H9 (cell line): ENCODE data around the gene ABCG2. TPM values are rescaled to one million over a fixed set of nuclear protein-coding genes. Genes with fewer than 3 reads are reported as not detected.

Source experiments
- DNase-seq: peaks from one replicate; pipeline ENCODE4 v3.0.0-alpha.2; 2017
- H2AFZ ChIP-seq: one replicate; pipeline ENCODE4 v1.6.1; 2013; ENCODE audit warnings: mild to moderate bottlenecking, low read length, control low read depth, moderate library complexity
- H2AK5ac ChIP-seq: 2 replicates; pipeline ENCODE4 v1.6.1; 2013; ENCODE audit warnings: low read length, control low read depth, mixed read lengths; ENCODE audit not compliant: insufficient read length
- H2BK120ac ChIP-seq: one replicate; pipeline ENCODE4 v1.6.1; 2013; ENCODE audit warnings: low read depth, mild to moderate bottlenecking, low read length, control low read depth, inconsistent platforms; ENCODE audit not compliant: poor library complexity, severe bottlenecking
- H2BK12ac ChIP-seq: 2 replicates; pipeline ENCODE4 v1.6.1; 2013; ENCODE audit warnings: low read length, control low read depth, mixed read lengths, low read depth; ENCODE audit not compliant: insufficient read length
- H2BK15ac ChIP-seq: 2 replicates; pipeline ENCODE4 v1.6.1; 2013; ENCODE audit warnings: low read depth, low read length, control low read depth
- H2BK20ac ChIP-seq: one replicate; pipeline ENCODE4 v1.6.1; 2013; ENCODE audit warnings: low read depth, mild to moderate bottlenecking, low read length, control low read depth, inconsistent platforms; ENCODE audit not compliant: poor library complexity, severe bottlenecking
- H2BK5ac ChIP-seq: 2 replicates; pipeline ENCODE4 v1.6.1; 2013; ENCODE audit warnings: low read length, control low read depth, mixed read lengths; ENCODE audit not compliant: insufficient read length
- H3K14ac ChIP-seq: 2 replicates; pipeline ENCODE4 v1.6.1; 2013; ENCODE audit warnings: low read length, control low read depth; ENCODE audit not compliant: insufficient read depth
- H3K18ac ChIP-seq: 2 replicates; pipeline ENCODE4 v1.6.1; 2013; ENCODE audit warnings: low read depth, mild to moderate bottlenecking, mixed read lengths, low read length, control low read depth; ENCODE audit not compliant: insufficient read length
- H3K23ac ChIP-seq: 2 replicates; pipeline ENCODE4 v1.6.1; 2013; ENCODE audit warnings: low read length, control low read depth, mixed read lengths, low read depth; ENCODE audit not compliant: insufficient read length
- H3K23me2 ChIP-seq: 2 replicates; pipeline ENCODE4 v1.6.1; 2013; ENCODE audit warnings: low read depth, mild to moderate bottlenecking, mixed read lengths, low read length, control low read depth; ENCODE audit not compliant: insufficient read length, poor library complexity, severe bottlenecking
- H3K27ac ChIP-seq: 2 replicates; pipeline ENCODE4 v1.5.1; 2013; ENCODE audit warnings: low read length, control low read depth, mixed read lengths, low read depth; ENCODE audit not compliant: insufficient read length
- H3K27me3 ChIP-seq: 2 replicates; pipeline ENCODE4 v1.6.1; 2013; ENCODE audit warnings: low read length, control low read depth, inconsistent platforms; ENCODE audit not compliant: insufficient read depth
- H3K4ac ChIP-seq: 2 replicates; pipeline ENCODE4 v1.6.1; 2013; ENCODE audit warnings: low read depth, mild to moderate bottlenecking, control low read depth, inconsistent platforms, low read length, moderate library complexity
- H3K4me1 ChIP-seq: 2 replicates; pipeline ENCODE4 v1.6.1; 2013; ENCODE audit warnings: low read length, control low read depth, inconsistent platforms; ENCODE audit not compliant: insufficient read depth
- H3K4me2 ChIP-seq: 2 replicates; pipeline ENCODE4 v1.6.1; 2013; ENCODE audit warnings: low read length, control low read depth, mixed read lengths; ENCODE audit not compliant: insufficient read length, insufficient read depth
- H3K56ac ChIP-seq: 2 replicates; pipeline ENCODE4 v1.6.1; 2013; ENCODE audit warnings: low read depth, mild to moderate bottlenecking, mixed read lengths, low read length, control low read depth; ENCODE audit not compliant: insufficient read length
- H3K79me1 ChIP-seq: 2 replicates; pipeline ENCODE4 v1.6.1; 2013; ENCODE audit warnings: low read depth, mild to moderate bottlenecking, moderate library complexity, low read length, control low read depth, inconsistent platforms; ENCODE audit not compliant: insufficient read depth, poor library complexity, severe bottlenecking
- H3K79me2 ChIP-seq: 2 replicates; pipeline ENCODE4 v1.6.1; 2013; ENCODE audit warnings: low read length, control low read depth, inconsistent platforms; ENCODE audit not compliant: insufficient read depth
- H3K9ac ChIP-seq: 2 replicates; pipeline ENCODE4 v1.6.1; 2013; ENCODE audit warnings: low read length, control low read depth, mixed read lengths; ENCODE audit not compliant: insufficient read length; ENCODE audit errors: extremely low read depth
- H3K9me3 ChIP-seq: one replicate; pipeline ENCODE4 v1.6.1; 2013; ENCODE audit warnings: low read depth, low read length, inconsistent platforms; ENCODE audit not compliant: control insufficient read depth
- H3T11ph ChIP-seq: one replicate; pipeline ENCODE4 v1.6.1; 2013; ENCODE audit warnings: mild to moderate bottlenecking, low read length, control low read depth, inconsistent platforms
- H4K20me1 ChIP-seq: one replicate; pipeline ENCODE4 v1.6.1; 2013; ENCODE audit not compliant: control insufficient read depth, insufficient read length, insufficient read depth
- H4K5ac ChIP-seq: 2 replicates; pipeline ENCODE4 v1.6.1; 2013; ENCODE audit warnings: low read depth, mild to moderate bottlenecking, mixed read lengths, low read length, control low read depth; ENCODE audit not compliant: insufficient read length
- H4K8ac ChIP-seq: replicated peaks from 2 replicates; pipeline ENCODE4 v1.6.1; 2013; ENCODE audit warnings: low read length, control low read depth, mixed read lengths, low read depth; ENCODE audit not compliant: insufficient read length
- H4K91ac ChIP-seq: 2 replicates; pipeline ENCODE4 v1.6.1; 2013; ENCODE audit warnings: low read depth, mild to moderate bottlenecking, moderate library complexity, mixed read lengths, low read length, control low read depth; ENCODE audit not compliant: insufficient read length
- H3K27ac Mint-ChIP-seq, 3 experiments: 2 replicates in 2 of 3; 3 replicates in 1 of 3; pipeline ENCODE4 v1.8.0; 2020 to 2021; ENCODE audit warnings: mixed read lengths in 3 of 3, mild to moderate bottlenecking in 1 of 3, moderate library complexity in 1 of 3
- H3K27me3 Mint-ChIP-seq: 2 replicates; pipeline ENCODE4 v1.8.0; 2021; ENCODE audit warnings: low read depth, mild to moderate bottlenecking, moderate library complexity, mixed read lengths
- H3K36me3 Mint-ChIP-seq, 3 experiments: 2 replicates in 2 of 3; 3 replicates in 1 of 3; pipeline ENCODE4 v1.8.0; 2020 to 2021; ENCODE audit warnings: low read depth in 3 of 3, mixed read lengths in 3 of 3; ENCODE audit not compliant: insufficient read depth in 1 of 3
- H3K4me1 Mint-ChIP-seq, 2 experiments: 2 replicates each; pipeline ENCODE4 v1.8.0; 2020; ENCODE audit warnings: mixed read lengths in 2 of 2
- H3K4me3 Mint-ChIP-seq, 2 experiments: 2 replicates in 1 of 2; 3 replicates in 1 of 2; pipeline ENCODE4 v1.8.0; 2020 to 2021; ENCODE audit warnings: mild to moderate bottlenecking in 2 of 2, mixed read lengths in 2 of 2, moderate library complexity in 1 of 2
- H3K9me3 Mint-ChIP-seq, 2 experiments: 2 replicates in 1 of 2; 3 replicates in 1 of 2; pipeline ENCODE4 v1.8.0; 2020; ENCODE audit warnings: mild to moderate bottlenecking in 2 of 2, mixed read lengths in 2 of 2, moderate library complexity in 1 of 2
- CTCF ChIP-seq: fragments of 200-600 bp; sonication (generic); conservative IDR thresholded peaks from 3 replicates; pipeline ENCODE4 v1.8.0; 2021; ENCODE audit warnings: antibody characterized with exemption, mild to moderate bottlenecking
- WGBS: extraction: QIAGEN DNeasy Blood & Tissue Kit; methylation state at CpG from one replicate; pipeline ENCODE4 v1.1.7; 2013; ENCODE audit warnings: missing lambda C conversion rate, low lambda C conversion rate, mixed read lengths; ENCODE audit not compliant: insufficient read length; ENCODE audit errors: extremely low coverage; 5-methylcytosine and 5-hydroxymethylcytosine counted together
- total RNA-seq: library from RNA; stranded (reverse); gene quantifications from 2 replicates; pipeline ENCODE4 v1.2.1, GENCODE V29; 2021

Gene ABCG2
- total RNA-seq, 1 experiment from 2014 or later, result 1.5 TPM

GRCh38 chr4:88043586-88044340 lies 114.7 kb downstream of the ABCG2 start:
- DNase-seq, result no peak
- Histone ChIP-seq H3K27me3 (no peaks in the 10 kb centered on the region), H3K27ac (no peak overlapping the region), H4K91ac (no peak overlapping the region), H2BK5ac (no peak overlapping the region), H2BK120ac (no peak overlapping the region), H2BK20ac (no peak overlapping the region), H2BK12ac (no peak overlapping the region), H3K9me3 (no peaks in the 10 kb centered on the region), H3K14ac (no peak overlapping the region), H4K5ac (no peak overlapping the region), H4K8ac (no peak overlapping the region), H4K20me1 (no peaks in the 10 kb centered on the region), H3K4me1 (no peaks in the 10 kb centered on the region), H2AFZ (no peak overlapping the region), H3K4ac (no peak overlapping the region), H3K9ac (no peak overlapping the region), H3T11ph (no peak overlapping the region), H2AK5ac (no peak overlapping the region), H3K23ac (no peak overlapping the region), H3K23me2 (no peaks in the 10 kb centered on the region), H3K18ac (no peak overlapping the region), H3K56ac (no peak overlapping the region), H3K79me2 (no peaks in the 10 kb centered on the region), H3K4me2 (no peak overlapping the region), H2BK15ac (no peak overlapping the region), H3K79me1 (no peaks in the 10 kb centered on the region)
- no CpG with 5 or more reads among the region's 8 CpGs for WGBS
- Mint-ChIP-seq H3K4me3 (no peak overlapping the region), H3K36me3 (peaks cover 17 to 55% (median 52%) of the 10 kb centered on the region in 3 experiments; a peak in 5 of 7 replicates), H3K27ac (no peak overlapping the region; a peak in 1 of 7 replicates), H3K27me3 (no peaks in the 10 kb centered on the region), H3K4me1 (no peaks in the 10 kb centered on the region), H3K9me3 (no peaks in the 10 kb centered on the region)
- no peak for TF ChIP-seq CTCF
